ENCODE results near the gene ANO4.
"Not testable (repeated sequence)": the region's sequence is repeated elsewhere in the genome, so short reads cannot be mapped to it uniquely, and the experiment has no call there.

Gene ANO4

GRCh38 chr12:100875771-100876170, 81.2 kb downstream of the ANO4 start:
- no peak for DNase-seq

- DNase-seq, result no peak
These were observed 83.2 kb downstream of the ANO4 start for GRCh38 chr12:100877776-100878175.

DNA sequence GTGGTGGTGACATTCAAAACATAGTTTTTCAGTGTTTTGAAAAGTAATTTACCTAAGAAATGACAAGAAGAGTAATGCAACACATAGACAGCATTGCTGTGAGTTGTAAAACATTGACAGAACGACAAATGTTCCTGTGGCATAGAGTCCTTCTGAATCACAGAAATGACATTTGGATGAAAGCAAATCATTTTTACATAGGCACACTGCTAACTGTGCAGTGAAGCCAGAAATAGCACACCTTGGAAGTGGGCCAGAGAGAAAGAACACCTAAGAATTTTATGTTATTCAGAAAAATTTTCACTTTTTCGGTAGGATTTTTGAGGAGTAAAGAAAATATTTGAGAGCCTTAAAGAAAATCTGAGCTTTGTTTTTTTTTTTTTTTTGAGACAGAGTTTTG, 100.6 kb downstream of the ANO4 start:
- DNase-seq, result no peak

- DNase-seq, result no peak
These were observed 101.6 kb downstream of the ANO4 start for GRCh38 chr12:100896192-100896591.

GRCh38 chr12:100897240-100897639, 102.7 kb downstream of the ANO4 start:
- no peak for DNase-seq

GRCh38 chr12:100899301-100899700, 104.7 kb downstream of the ANO4 start:
- no peak for DNase-seq

GRCh38 chr12:100900808-100901207, 106.2 kb downstream of the ANO4 start:
- DNase-seq, result no peak

- no peak for DNase-seq
These were observed 106.7 kb downstream of the ANO4 start for GRCh38 chr12:100901266-100901665.

GRCh38 chr12:100904270-100904669, 109.7 kb downstream of the ANO4 start:
- no peak for DNase-seq

DNA sequence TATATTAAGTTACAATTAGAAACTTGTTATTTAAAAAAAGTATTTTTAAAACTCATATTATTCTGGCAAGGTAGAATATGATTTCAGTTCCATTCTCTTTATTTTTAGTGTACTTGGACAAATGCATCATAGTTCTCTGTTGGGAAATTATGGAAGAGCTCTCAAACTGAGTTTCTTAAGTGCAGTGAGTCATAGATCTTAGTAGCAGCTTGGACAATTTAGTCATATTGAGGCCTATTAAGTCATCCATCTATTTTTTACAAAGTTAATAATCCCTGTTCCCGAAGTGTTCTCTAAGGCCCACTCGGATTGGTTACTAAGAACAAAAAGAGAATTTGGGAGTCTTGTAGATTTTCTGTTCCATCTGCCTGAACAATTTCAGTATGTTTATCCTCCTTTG, 113.9 kb downstream of the ANO4 start:
- DNase-seq, result no peak

DNA sequence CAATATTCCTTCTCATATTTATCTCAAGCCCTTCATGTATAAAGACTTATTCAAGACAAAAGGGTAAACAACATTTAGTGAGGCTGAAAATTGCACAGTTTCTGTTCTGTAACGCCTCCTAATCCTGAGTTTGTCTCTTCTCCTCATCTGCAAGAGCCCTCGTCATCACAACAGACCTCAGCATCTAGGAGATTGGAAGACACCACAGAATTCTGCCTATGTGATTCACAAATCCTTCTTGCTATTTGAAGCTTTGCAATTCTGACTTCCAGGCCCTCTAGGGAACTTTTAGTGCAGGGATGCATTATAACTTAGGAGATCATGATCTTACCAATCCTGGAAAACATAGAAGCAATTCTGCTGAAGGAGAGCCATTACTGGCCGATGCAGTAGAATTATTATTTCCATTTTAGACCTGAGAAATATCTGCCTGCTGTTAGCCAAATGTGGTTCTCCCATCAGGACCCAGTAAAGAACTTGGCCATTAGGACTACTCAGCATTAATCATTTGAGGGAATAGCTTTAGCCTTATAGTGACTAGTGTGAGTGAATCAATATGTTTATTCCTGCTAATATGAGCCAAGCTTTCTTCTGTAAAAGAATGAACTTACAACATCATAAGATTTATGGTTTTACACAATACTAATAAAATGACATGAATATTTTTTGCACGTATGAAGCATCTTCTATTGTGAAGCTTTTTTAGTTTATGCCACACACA, 119.5 kb downstream of the ANO4 start:
- DNase-seq, result no peak

GRCh38 chr12:100919116-100919515, 124.5 kb downstream of the ANO4 start:
- no peak for DNase-seq

DNA sequence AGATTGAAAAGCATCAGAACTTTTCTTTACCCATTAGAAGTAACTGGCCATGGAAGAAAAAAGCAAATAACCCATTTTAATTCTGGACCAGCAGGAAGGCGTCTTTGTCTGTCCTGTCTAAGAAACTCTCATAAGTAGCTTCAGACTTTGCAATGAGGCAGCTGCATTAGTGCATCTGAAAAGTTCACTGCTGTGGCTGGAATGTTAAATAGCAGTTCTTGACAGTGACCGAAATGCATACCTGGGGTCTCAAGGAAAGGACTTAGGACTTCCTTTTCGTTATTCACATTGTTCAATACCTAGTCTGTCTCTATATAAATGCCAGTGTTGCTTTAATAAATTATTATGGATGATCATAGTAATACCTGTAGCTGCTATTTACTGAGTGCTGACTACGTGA, 125.9 kb downstream of the ANO4 start:
- DNase-seq, result no peak

GRCh38 chr12:100926669-100927248, 132.2 kb downstream of the ANO4 start:
- no peak for DNase-seq

DNA sequence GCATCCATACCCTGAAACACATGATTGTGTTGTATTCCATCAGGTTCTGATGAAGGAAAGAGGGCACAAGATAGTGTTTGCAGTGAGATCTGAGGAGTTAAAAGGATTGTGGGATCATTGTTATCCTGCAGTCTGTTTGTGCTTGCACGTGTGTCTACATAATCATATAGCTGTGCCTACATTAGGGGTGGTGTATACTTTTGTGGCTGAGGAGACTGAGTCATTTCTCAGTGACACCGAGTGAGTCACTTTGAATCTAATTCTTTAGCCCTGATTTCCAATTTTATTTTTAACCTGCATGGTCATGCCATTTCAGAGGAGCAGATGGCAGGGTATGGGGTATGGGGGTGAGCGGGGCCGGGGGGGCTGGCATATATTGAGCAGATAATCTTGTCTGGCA, 133.2 kb downstream of the ANO4 start:
- no peak for DNase-seq

DNA sequence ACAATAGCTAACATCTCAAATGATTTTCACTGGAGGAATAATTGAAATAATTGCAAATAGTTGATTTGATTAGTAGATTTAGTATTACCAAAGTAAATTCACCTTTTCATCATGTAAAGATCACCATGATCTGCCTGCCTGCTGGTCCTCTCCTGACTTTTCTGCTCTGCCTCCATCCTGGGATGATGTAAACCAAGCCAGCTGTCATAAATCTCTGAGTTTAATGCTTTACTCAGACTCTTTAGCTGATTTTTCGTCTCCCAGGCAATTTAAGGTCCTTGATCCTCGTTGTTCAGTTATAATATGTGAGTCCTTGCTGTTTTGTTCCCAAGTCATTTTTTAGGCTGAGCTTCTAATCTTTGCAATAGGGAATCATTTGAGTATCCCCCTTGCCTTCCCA, 138.0 kb downstream of the ANO4 start:
- no peak for DNase-seq

DNA sequence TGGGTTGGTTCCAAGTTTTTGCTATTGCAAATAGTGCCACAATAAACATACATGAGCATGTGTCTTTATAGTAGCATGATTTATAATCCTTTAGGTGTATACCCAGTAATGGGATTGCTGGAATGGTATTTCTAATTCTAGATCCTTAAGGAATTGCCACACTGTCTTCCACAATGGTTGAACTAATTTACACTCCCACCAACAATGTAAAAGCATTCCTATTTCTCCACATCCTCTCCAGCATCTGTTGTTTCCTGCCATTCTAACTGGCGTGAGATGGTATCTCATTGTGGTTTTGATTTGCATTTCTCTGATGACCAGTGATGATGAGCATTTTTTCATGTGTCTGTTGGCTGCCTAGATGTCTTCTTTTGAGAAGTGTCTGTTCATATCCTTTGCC, 139.0 kb downstream of the ANO4 start:
- not testable (repeated sequence) for DNase-seq

GRCh38 chr12:100935929-100936328, 141.4 kb downstream of the ANO4 start:
- no peak for DNase-seq

GRCh38 chr12:100936661-100937060, 142.1 kb downstream of the ANO4 start:
- DNase-seq, result no peak

- DNase-seq, result no peak
These were observed 145.9 kb downstream of the ANO4 start for GRCh38 chr12:100940503-100940902.

GRCh38 chr12:100942984-100943749, 148.6 kb downstream of the ANO4 start:
- DNase-seq, result no peak

- no peak for DNase-seq
These were observed 157.2 kb downstream of the ANO4 start for GRCh38 chr12:100951756-100952155.

DNA sequence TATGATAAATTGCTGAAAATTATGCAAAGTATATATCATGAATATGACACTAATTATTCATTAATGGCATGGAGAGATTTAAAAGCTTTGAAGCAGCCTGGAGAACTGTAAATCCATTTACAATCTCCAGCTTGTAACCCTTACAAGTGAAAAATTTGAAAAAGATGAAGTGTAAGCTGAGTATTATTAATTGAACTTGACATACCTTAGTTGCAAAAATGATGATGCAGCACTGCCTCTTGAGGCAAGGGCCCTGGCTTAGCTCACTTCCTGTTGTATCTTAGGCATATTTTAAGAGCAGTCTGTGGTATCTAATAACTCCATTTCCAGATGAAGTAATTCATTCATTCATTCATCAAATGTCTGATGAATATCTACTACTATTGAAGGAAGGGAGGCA, 158.6 kb downstream of the ANO4 start:
- DNase-seq, result no peak

- DNase-seq, result no peak
These were observed 159.1 kb downstream of the ANO4 start for GRCh38 chr12:100953677-100954076.

Measured in GF-D8 (cell line).